VCaP (cell line): ENCODE results near the gene MSH3.

Source experiments
- H3K27ac ChIP-seq: fragments of 450-650 bp; 2 replicates; pipeline ENCODE4 v1.5.1; 2017
- TF ChIP-seq, protein P1 (sequence below): fragments of 450-650 bp; conservative IDR thresholded peaks from 2 replicates; pipeline ENCODE4 v1.5.1; 2017; ENCODE audit warnings: mild to moderate bottlenecking, moderate library complexity

Gene MSH3

DNA sequence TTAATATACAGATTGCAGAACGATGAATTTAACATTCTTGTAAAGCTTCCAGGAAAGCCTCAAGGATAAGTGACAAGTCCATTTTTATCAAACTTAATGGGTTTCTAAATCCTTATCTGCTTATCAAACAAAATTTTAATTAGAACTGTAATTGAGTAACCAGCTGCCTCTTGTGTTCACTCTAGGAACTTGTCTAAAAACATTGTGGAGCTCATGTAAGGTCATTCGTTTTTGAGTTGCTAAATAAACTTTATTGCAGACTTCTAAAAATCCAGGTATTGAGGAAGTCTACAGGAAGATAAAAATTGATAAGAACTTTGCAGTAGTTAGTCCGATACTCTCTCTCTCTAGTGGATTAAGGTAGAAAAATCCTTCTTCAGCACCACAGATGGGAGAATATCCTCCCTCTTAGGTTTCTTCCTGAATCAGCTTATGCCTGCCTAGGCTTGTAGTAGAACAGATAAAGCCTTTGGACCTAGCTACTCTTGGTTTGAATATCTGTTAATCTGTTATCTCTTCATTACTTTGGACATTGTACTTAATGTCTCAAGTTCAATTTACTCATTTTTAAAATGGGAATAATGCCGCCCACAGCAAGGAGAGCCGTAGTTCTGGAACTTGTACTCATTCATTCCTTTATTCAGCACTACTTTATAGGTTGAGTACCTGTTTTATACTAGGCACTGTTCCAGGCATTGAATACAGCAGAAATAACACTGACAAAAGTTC is 60.3 kb downstream of the MSH3 start:
- no peak overlapping the region for H3K27ac ChIP-seq
- TF ChIP-seq, protein P1, sequence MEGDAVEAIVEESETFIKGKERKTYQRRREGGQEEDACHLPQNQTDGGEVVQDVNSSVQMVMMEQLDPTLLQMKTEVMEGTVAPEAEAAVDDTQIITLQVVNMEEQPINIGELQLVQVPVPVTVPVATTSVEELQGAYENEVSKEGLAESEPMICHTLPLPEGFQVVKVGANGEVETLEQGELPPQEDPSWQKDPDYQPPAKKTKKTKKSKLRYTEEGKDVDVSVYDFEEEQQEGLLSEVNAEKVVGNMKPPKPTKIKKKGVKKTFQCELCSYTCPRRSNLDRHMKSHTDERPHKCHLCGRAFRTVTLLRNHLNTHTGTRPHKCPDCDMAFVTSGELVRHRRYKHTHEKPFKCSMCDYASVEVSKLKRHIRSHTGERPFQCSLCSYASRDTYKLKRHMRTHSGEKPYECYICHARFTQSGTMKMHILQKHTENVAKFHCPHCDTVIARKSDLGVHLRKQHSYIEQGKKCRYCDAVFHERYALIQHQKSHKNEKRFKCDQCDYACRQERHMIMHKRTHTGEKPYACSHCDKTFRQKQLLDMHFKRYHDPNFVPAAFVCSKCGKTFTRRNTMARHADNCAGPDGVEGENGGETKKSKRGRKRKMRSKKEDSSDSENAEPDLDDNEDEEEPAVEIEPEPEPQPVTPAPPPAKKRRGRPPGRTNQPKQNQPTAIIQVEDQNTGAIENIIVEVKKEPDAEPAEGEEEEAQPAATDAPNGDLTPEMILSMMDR: no peak

DNA sequence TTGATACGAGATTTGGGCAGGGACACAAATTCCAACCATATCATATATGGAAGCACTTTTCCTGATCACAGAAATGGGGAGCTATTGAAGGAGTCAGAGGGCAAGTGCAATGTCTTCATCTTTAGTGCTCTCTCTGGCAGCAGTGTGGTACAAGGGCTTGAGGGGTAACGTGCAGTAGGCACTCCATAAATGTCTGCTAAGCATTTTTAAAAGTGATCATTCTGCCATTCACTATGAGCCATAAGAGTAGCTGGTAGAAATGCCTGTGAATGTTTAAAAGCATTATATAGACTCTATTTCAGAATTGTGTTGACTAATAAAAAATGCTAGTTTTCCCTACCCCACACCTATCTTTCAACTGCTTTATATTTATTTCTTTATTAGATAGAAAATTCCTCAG is 61.4 kb downstream of the MSH3 start:
- no peak overlapping the region for H3K27ac ChIP-seq
- TF ChIP-seq, protein P1: no peak

DNA sequence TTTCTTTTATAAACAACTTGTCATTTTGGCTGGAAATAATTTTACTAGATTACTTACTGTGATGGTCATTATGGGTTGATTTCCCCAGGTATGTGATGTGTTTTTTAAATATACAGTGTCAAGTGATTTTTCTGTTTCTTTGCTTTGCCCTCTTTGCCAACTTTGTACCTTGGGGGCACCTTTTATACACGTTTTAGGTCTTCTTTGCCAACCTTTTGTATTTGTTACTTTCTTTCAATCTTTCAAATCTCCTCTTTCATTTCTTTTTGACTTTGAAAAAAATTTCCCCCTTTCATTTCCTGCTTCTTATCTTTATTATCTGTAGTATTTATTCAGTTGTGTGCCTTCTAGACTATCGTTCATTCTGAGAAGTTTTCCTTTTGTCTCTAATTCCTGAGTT is 65.7 kb downstream of the MSH3 start:
- TF ChIP-seq, protein P1: no peak
- no peak overlapping the region for H3K27ac ChIP-seq

DNA sequence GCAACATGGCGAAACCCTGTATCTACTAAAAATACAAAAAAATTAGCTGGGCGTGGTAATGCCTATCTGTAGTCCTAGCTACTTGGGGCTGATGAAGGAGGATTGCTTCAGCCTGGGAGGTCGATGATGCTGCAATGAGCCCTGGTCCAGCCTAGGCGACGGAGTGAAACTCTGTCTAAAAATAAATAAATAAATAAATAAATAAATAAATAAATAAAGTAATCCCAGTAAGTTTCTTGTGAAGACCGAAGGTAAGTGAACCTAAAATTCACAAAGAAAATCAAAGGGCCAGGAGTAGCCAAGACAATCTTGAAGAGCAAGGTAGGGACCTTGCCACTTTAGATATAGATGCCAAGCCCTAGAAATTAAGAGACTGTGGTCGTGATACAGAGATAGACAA is 68.5 kb downstream of the MSH3 start:
- H3K27ac ChIP-seq: no peak overlapping the region
- TF ChIP-seq, protein P1: no peak

DNA sequence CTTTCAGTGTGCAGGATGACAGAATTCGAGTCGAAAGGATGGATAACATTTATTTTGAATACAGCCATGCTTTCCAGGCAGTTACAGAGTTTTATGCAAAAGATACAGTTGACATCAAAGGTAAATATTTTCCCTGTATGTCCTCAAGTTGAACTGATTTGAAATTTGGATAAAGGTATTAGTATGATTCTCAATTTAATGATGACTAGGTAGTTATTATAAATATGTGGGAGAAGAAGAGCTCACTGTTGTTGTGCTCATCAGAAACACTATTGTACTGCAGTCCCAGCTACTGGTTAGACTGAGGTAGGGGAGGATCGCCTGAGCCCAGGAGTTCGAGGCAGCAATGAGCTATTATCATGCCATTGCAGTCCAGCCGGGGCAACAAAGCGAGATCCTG is 71.0 kb downstream of the MSH3 start:
- TF ChIP-seq, protein P1: no peak
- no peak overlapping the region for H3K27ac ChIP-seq

DNA sequence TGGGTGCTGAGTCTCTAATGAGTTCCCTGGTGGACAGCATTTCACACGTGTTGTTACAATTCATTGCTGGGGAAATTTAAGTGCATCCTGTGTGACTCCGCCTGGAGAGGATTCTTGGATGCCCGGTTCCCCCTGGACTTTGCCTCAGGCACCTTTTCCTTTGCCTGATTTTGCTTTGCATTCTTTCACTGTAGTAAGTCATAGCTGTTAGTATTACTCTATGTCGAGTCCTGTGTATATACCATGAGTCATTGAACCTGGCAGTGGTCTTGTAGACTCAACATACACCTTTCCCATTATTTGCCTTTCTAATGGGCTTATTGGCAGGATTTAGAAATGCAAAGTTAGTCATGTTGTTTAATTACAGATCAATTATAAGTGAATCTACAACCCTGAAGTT is 82.3 kb downstream of the MSH3 start:
- TF ChIP-seq, protein P1: no peak
- no peak overlapping the region for H3K27ac ChIP-seq

DNA sequence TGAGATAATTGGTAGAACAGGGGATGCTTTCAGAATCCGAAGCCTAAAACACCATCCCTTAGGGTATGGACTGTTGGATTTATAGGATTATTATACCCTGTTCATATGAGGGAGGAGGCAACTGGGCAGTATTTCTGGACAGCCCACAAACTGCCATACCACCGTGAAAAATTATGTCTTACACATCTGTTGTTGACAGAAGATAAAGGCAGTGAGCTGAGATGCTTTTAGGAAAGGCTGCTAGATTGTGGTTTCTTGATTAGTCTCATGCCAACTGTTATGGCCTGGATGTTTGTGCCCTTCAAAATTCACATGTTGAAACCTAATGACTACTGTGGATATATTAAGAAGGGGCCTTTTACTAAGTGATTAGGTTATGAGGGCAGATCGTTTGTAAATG is 84.0 kb downstream of the MSH3 start:
- no peak overlapping the region for H3K27ac ChIP-seq
- TF ChIP-seq, protein P1: no peak
